Mesenchymal stem cell (in vitro differentiated cells and primary cell): ENCODE data around the gene AQP3.
"Not testable (repeated sequence)": the region's sequence is repeated elsewhere in the genome, so short reads cannot be mapped to it uniquely, and the experiment has no call there.

Experiments used
- DNase-seq: peaks from one replicate; pipeline ENCODE4 v3.0.0-alpha.2; 2013
- H2AFZ ChIP-seq: one replicate; pipeline ENCODE4 v1.6.1; 2013; ENCODE audit warnings: low read depth, mild to moderate bottlenecking, control low read depth, inconsistent platforms, low read length, moderate library complexity
- H2AK5ac ChIP-seq: 2 replicates; pipeline ENCODE4 v1.6.1; 2013; ENCODE audit warnings: low read length, moderate library complexity, mild to moderate bottlenecking, inconsistent platforms; ENCODE audit not compliant: severe bottlenecking
- H2BK120ac ChIP-seq: one replicate; pipeline ENCODE4 v1.6.1; 2013; ENCODE audit warnings: low read depth, mild to moderate bottlenecking, inconsistent platforms, low read length, moderate library complexity
- H2BK12ac ChIP-seq, 2 experiments: one replicate each; pipeline ENCODE4 v1.6.1; 2013; ENCODE audit warnings: inconsistent platforms in 2 of 2, low read length in 2 of 2, mild to moderate bottlenecking in 2 of 2, moderate library complexity in 2 of 2, control low read depth in 1 of 2
- H2BK15ac ChIP-seq: one replicate; pipeline ENCODE4 v1.6.1; 2013; ENCODE audit warnings: mild to moderate bottlenecking, low read depth, inconsistent platforms; ENCODE audit not compliant: poor library complexity, severe bottlenecking
- H2BK5ac ChIP-seq: 2 replicates; pipeline ENCODE4 v1.6.1; 2013; ENCODE audit warnings: low read depth, mild to moderate bottlenecking, low read length, control low read depth, inconsistent platforms; ENCODE audit not compliant: poor library complexity, severe bottlenecking
- H3K14ac ChIP-seq, 2 experiments: one replicate each; pipeline ENCODE4 v1.6.1; 2013; ENCODE audit warnings: inconsistent platforms in 2 of 2, low read length in 2 of 2, control low read depth in 1 of 2, mild to moderate bottlenecking in 1 of 2, moderate library complexity in 1 of 2
- H3K18ac ChIP-seq, 2 experiments: one replicate each; pipeline ENCODE4 v1.6.1; 2013; ENCODE audit warnings: inconsistent platforms in 2 of 2, low read length in 2 of 2, control low read depth in 1 of 2, low read depth in 1 of 2, mild to moderate bottlenecking in 1 of 2
- H3K23ac ChIP-seq, 2 experiments: one replicate each; pipeline ENCODE4 v1.6.1; 2013; ENCODE audit warnings: inconsistent platforms in 2 of 2, low read length in 2 of 2, mild to moderate bottlenecking in 2 of 2, moderate library complexity in 2 of 2, control low read depth in 1 of 2
- H3K27ac ChIP-seq: 2 replicates; pipeline ENCODE4 v1.5.1; 2013; ENCODE audit warnings: mild to moderate bottlenecking, moderate library complexity, low read length, control low read depth, inconsistent platforms; ENCODE audit not compliant: poor library complexity, severe bottlenecking
- H3K27me3 ChIP-seq, 2 experiments: 2 replicates each; pipeline versions ENCODE4 v1.6.1 to v1.7.0; 2013; ENCODE audit warnings: low read length in 2 of 2, mild to moderate bottlenecking in 2 of 2, moderate library complexity in 2 of 2, control low read depth in 1 of 2, inconsistent platforms in 1 of 2; ENCODE audit not compliant: control insufficient read depth in 1 of 2, insufficient read depth in 1 of 2
- H3K36me3 ChIP-seq, 2 experiments: 2 replicates each; pipeline versions ENCODE4 v1.6.1 to v1.7.0; 2013; ENCODE audit warnings: low read length in 2 of 2, control low read depth in 1 of 2, inconsistent platforms in 1 of 2, low read depth in 1 of 2, mild to moderate bottlenecking in 1 of 2; ENCODE audit not compliant: insufficient read depth in 2 of 2, control insufficient read depth in 1 of 2
- H3K4ac ChIP-seq, 2 experiments: one replicate each; pipeline ENCODE4 v1.6.1; 2013; ENCODE audit warnings: inconsistent platforms in 2 of 2, low read length in 2 of 2, mild to moderate bottlenecking in 2 of 2, moderate library complexity in 2 of 2, control low read depth in 1 of 2, low read depth in 1 of 2
- H3K4me1 ChIP-seq: 2 replicates; pipeline ENCODE4 v1.6.1; 2013; ENCODE audit warnings: low read depth, low read length, control low read depth; ENCODE audit not compliant: control insufficient read depth, insufficient read depth
- H3K4me2 ChIP-seq: 2 replicates; pipeline ENCODE4 v1.6.1; 2013; ENCODE audit warnings: low read length, mild to moderate bottlenecking, inconsistent platforms; ENCODE audit not compliant: poor library complexity, severe bottlenecking
- H3K4me3 ChIP-seq, 2 experiments: 2 replicates each; pipeline versions ENCODE4 v1.5.1 to v1.7.0; 2013; ENCODE audit warnings: low read length in 2 of 2, mild to moderate bottlenecking in 2 of 2, control low read depth in 1 of 2, low read depth in 1 of 2; ENCODE audit not compliant: insufficient read depth in 1 of 2
- H3K79me1 ChIP-seq: replicated peaks from 2 replicates; pipeline ENCODE4 v1.6.1; 2013; ENCODE audit warnings: mild to moderate bottlenecking, control low read depth, low read length, inconsistent platforms; ENCODE audit not compliant: poor library complexity, severe bottlenecking
- H3K9ac ChIP-seq: 2 replicates; pipeline ENCODE4 v1.7.0; 2013; ENCODE audit warnings: mild to moderate bottlenecking, low read length, moderate library complexity
- H3K9me3 ChIP-seq: 2 replicates; pipeline ENCODE4 v1.7.0; 2013; ENCODE audit warnings: mild to moderate bottlenecking, low read length; ENCODE audit not compliant: control insufficient read depth
- H4K8ac ChIP-seq: one replicate; pipeline ENCODE4 v1.6.1; 2013; ENCODE audit warnings: inconsistent platforms, mild to moderate bottlenecking, low read length, moderate library complexity
- H4K91ac ChIP-seq: one replicate; pipeline ENCODE4 v1.6.1; 2013; ENCODE audit warnings: mild to moderate bottlenecking, low read length, inconsistent platforms
- WGBS: methylation state at CpG from one replicate; pipeline ENCODE4 v1.1.7; 2013; ENCODE audit warnings: mixed read lengths; 5-methylcytosine and 5-hydroxymethylcytosine counted together

The AQP3 gene

DNA sequence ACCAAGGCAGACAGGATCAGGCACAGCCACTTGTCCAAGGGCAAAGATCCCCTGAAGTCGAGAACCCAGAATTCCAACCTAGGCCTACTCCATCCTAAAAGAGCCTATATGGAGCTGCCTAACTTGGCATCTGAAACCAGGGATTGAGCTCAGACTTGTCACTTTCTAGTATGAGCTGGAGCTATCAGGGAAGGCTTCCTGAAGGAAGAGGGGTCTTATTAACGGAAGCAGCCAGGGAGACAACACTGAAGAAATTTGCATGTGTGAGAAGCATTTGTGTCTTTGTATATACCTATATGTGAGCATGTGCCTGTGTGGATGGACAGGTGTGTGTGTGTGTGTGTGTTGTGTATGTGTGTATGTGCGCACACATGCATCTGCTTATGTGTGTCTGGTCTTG is 40.3 kb downstream of the AQP3 start:
- 100% methylated on average over 1 of the region's 3 CpGs for WGBS

DNA sequence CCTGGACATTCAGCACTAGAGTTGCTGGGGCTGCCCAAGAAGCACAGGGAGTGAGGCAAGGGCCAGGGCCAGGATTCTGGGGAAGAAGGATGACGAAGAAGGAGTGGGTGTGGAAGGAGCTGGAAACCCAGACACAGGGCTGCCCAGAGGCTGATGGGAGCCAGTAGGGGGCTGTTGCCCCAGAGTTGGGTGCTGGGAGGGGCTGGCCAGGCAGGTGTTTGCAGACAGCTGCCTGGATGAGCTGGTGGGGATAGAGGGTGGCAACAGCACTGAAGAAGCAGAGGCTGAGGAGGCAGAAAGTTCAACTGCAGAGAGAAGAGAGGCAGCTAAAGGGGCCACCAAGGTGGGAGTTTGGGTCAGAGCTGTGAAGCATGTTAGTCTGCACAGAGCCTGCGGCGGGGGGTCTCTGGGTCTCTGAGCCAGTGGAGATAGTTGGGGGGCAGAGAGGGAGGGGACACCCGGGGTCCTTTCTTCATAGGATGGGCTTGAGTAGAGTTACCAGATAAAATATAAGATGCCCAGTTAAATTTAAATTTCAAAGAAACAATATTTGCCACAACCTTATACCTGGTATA is 42.5 kb downstream of the AQP3 start:
- no peak overlapping the region for H3K4ac ChIP-seq
- H3K4me2 ChIP-seq = no peak overlapping the region
- H3K27ac ChIP-seq = no peak overlapping the region
- H2BK5ac ChIP-seq = no peak overlapping the region
- H4K91ac ChIP-seq = no peak overlapping the region
- H2BK15ac ChIP-seq = no peak overlapping the region
- no peak overlapping the region for H4K8ac ChIP-seq
- DNase-seq = no peak
- WGBS = 88% methylated on average over 3 of the region's 4 CpGs
- H2BK120ac ChIP-seq = peak overlapping the region; percentile 43
- no peak overlapping the region for H3K14ac ChIP-seq
- H3K4me1 ChIP-seq = no peaks in the 10 kb centered on the region
- no peak overlapping the region for H3K4me3 ChIP-seq
- no peak overlapping the region for H3K9ac ChIP-seq
- no peak overlapping the region for H2AFZ ChIP-seq
- peaks cover 6 to 7% of the 10 kb centered on the region in 2 experiments for H3K27me3 ChIP-seq
- H2AK5ac ChIP-seq = no peak overlapping the region
- no peaks in the 10 kb centered on the region for H3K36me3 ChIP-seq
- no peaks in the 10 kb centered on the region for H3K79me1 ChIP-seq
- H2BK12ac ChIP-seq = no peak overlapping the region
- H3K23ac ChIP-seq = no peak overlapping the region
- no peaks in the 10 kb centered on the region for H3K9me3 ChIP-seq
- H3K18ac ChIP-seq = no peak overlapping the region

More for the DNA sequence above, 40.3 kb downstream of the AQP3 start:
- no peak overlapping the region for H3K9ac ChIP-seq
- no peak for DNase-seq
- H3K4me2 ChIP-seq = no peak overlapping the region
- no peak overlapping the region for H2AK5ac ChIP-seq
- H3K4ac ChIP-seq = no peak overlapping the region
- no peak overlapping the region for H2BK12ac ChIP-seq
- H3K18ac ChIP-seq = no peak overlapping the region
- no peak overlapping the region for H3K23ac ChIP-seq
- H2BK120ac ChIP-seq = no peak overlapping the region
- no peak overlapping the region for H2BK15ac ChIP-seq
- no peaks in the 10 kb centered on the region for H3K9me3 ChIP-seq
- H2AFZ ChIP-seq = no peak overlapping the region
- H4K91ac ChIP-seq = no peak overlapping the region
- H3K27me3 ChIP-seq = peaks cover 6 to 11% of the 10 kb centered on the region in 2 experiments
- H3K4me1 ChIP-seq = peaks cover 1% of the 10 kb centered on the region
- no peaks in the 10 kb centered on the region for H3K36me3 ChIP-seq
- H4K8ac ChIP-seq = no peak overlapping the region
- no peaks in the 10 kb centered on the region for H3K79me1 ChIP-seq
- H3K27ac ChIP-seq = no peak overlapping the region
- H2BK5ac ChIP-seq = no peak overlapping the region
- no peak overlapping the region for H3K4me3 ChIP-seq
- no peak overlapping the region for H3K14ac ChIP-seq

DNA sequence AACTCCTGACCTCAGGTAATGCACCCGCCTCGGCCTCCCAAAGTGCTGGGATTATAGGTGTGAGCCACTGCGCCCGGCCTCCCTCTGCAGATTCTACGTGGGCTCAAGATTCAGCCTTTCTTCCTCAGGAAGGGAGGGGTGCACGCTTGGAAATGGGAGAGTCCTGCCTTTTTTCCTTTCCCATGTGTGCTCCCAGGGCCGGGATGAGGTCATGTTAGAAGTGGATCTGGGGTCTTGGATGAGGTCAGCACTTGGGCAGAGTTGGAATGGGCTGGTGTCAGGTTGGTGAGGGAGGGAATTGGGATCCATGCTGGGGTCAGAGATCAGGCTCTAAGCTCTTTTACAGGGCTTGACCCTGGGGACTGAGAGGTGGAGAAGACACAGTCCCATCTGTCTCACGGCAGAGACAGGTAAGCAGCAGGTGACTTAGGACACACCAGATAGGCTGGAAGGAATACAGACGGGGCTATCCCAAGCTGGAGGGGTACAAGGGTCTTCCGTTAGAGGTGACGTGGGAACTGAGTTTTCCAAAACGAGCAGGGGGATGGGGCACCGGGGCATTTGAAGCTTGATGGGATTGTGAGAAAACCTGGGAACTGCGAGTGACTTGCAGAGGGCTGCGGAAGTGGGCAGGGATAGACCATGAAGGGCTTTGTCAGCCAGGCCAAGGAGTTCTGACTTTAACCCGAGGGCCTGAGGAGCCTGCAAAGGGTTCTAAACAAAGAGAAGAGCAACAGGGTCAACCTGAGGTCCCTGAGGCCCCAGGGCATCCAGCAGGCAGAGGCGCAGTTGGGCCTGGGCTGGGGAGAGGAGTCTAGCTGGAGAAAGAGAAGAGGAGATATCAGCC is 43.2 kb downstream of the AQP3 start:
- H3K18ac ChIP-seq = no peak overlapping the region
- H3K36me3 ChIP-seq = no peaks in the 10 kb centered on the region
- H3K27me3 ChIP-seq = peaks cover 6 to 7% of the 10 kb centered on the region in 2 experiments
- no peaks in the 10 kb centered on the region for H3K9me3 ChIP-seq
- H2BK120ac ChIP-seq = no peak overlapping the region
- WGBS = 81% methylated on average over 17 of the region's 17 CpGs
- no peak for DNase-seq
- H2BK5ac ChIP-seq = no peak overlapping the region
- H2BK12ac ChIP-seq = no peak overlapping the region
- no peak overlapping the region for H3K23ac ChIP-seq
- no peak overlapping the region for H3K14ac ChIP-seq
- no peak overlapping the region for H3K27ac ChIP-seq
- peak overlapping the region in 1 of 2 experiments; percentile 6 for H3K4ac ChIP-seq
- H4K8ac ChIP-seq = no peak overlapping the region
- no peak overlapping the region for H3K4me3 ChIP-seq
- H2AK5ac ChIP-seq = no peak overlapping the region
- H2AFZ ChIP-seq = no peak overlapping the region
- no peaks in the 10 kb centered on the region for H3K4me1 ChIP-seq
- no peaks in the 10 kb centered on the region for H3K79me1 ChIP-seq
- no peak overlapping the region for H3K4me2 ChIP-seq
- no peak overlapping the region for H3K9ac ChIP-seq
- no peak overlapping the region for H4K91ac ChIP-seq
- peak overlapping the region; percentile 19 for H2BK15ac ChIP-seq

DNA sequence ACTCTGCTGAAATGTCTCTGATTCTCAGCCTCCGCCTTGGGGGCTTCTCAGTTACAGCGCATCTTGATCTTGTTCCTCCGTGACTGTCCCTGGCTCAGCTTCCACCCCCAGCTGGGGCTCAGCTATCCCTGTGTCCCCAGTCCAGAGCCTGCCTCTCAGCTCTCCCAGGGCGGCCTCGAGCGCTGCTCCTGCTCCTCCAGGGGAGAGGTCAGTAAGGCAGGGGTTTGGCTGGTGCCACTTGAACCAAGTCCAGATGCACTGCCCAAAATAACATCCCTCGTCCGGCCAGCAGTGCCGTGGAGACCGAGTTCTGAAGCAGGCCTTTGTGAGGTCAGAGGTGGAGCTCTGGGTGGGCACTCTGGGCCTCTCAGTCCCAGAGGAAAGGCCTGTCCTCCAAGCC is 45.0 kb downstream of the AQP3 start, which contains the start of gene AQP7:
TSS of gene AQP7 (minus strand) at position 198 of the 400 bp plus-strand sequence. CDS start 1,306 bp downstream, outside the sequence.
- not testable (repeated sequence) for H2AK5ac ChIP-seq, H3K23ac ChIP-seq, H3K4ac ChIP-seq, H2BK15ac ChIP-seq, H3K36me3 ChIP-seq, H2BK120ac ChIP-seq, H2AFZ ChIP-seq, H2BK12ac ChIP-seq, H3K27ac ChIP-seq, H2BK5ac ChIP-seq, H3K4me1 ChIP-seq, H3K9me3 ChIP-seq, H3K14ac ChIP-seq, H3K9ac ChIP-seq, DNase-seq, H3K4me2 ChIP-seq, H4K8ac ChIP-seq, H3K79me1 ChIP-seq, H3K27me3 ChIP-seq, H4K91ac ChIP-seq
- peak within 1 kb of the TSS in 1 of 2 experiments; percentile 19 for H3K18ac ChIP-seq
- peak within 1 kb of the TSS in 1 of 2 experiments; percentile 44 for H3K4me3 ChIP-seq
- 74% methylated on average over 8 of the region's 10 CpGs for WGBS
